SH-SY5Y (cell line): ENCODE results near the gene ILK.

ENCODE experiments used
- GATA2 ChIP-seq: IDR thresholded peaks from 2 replicates; pipeline ENCODE4 v1.6.1; 2011; ENCODE audit warnings: mild to moderate bottlenecking, low read depth, low read length
- GATA3 ChIP-seq: IDR thresholded peaks from 2 replicates; pipeline ENCODE4 v1.6.1; 2011; ENCODE audit warnings: low read depth, mild to moderate bottlenecking, low read length, moderate library complexity

- TF ChIP-seq GATA3 (no peak), GATA2 (no peak)
Measured at GRCh38 chr11:6611092-6611962, 7.8 kb downstream of the ILK start.
